Activated T-cell treated with anti-CD3 and anti-CD28 coated beads, Interleukin-2, amount 50 U/mL, for 72 hours (primary cell): Measurements from ENCODE around the gene PTPRD. TPM values are rescaled to one million over a fixed set of nuclear protein-coding genes. Genes with fewer than 3 reads are reported as not detected.

Experiments
- ATAC-seq, 2 donors: fragments of 150-1000 bp; cut with Tn5 transposase; replicated peaks in 1 of 2; 2 replicates each; pipeline ENCODE4 v1.10.0; 2021; ENCODE audit warnings: moderate library complexity in 2 of 2, mild to moderate bottlenecking in 1 of 2
- DNase-seq, 2 donors: peaks; one replicate each; pipeline ENCODE4 v3.0.0; 2021 to 2022; ENCODE audit warnings: mixed read lengths in 1 of 2
- H3K27ac Mint-ChIP-seq: one replicate; pipeline ENCODE4 v1.8.0; 2022; ENCODE audit warnings: mild to moderate bottlenecking, moderate library complexity, mixed read lengths
- H3K27me3 Mint-ChIP-seq: one replicate; pipeline ENCODE4 v1.8.0; 2022; ENCODE audit warnings: low read depth, mixed read lengths
- H3K36me3 Mint-ChIP-seq, 2 donors: one replicate each; pipeline ENCODE4 v1.8.0; 2022; ENCODE audit warnings: mixed read lengths in 2 of 2, mild to moderate bottlenecking in 1 of 2; ENCODE audit not compliant: insufficient read depth in 2 of 2
- H3K4me1 Mint-ChIP-seq: one replicate; pipeline ENCODE4 v1.8.0; 2022; ENCODE audit warnings: low read depth, mixed read lengths
- H3K4me3 Mint-ChIP-seq, 2 donors: one replicate each; pipeline ENCODE4 v1.8.0; 2022; ENCODE audit warnings: mild to moderate bottlenecking in 2 of 2, mixed read lengths in 2 of 2, moderate library complexity in 2 of 2
- H3K9me3 Mint-ChIP-seq, 2 donors: one replicate each; pipeline ENCODE4 v1.8.0; 2022; ENCODE audit warnings: mixed read lengths in 2 of 2
- total RNA-seq, 2 donors: library from RNA; stranded (reverse); gene quantifications; one replicate each; pipeline ENCODE4 v1.2.3, GENCODE V29; 2022

PTPRD gene
- total RNA-seq, 2 donors from 2014 or later: 0.44 TPM; not detected in 1

GRCh38 chr9:10000669-10001068 is 612.1 kb downstream of the PTPRD start:
- Mint-ChIP-seq H3K4me3 (no peak overlapping the region), H3K27ac (no peak overlapping the region)

GRCh38 chr9:9998491-9999287 is 614.1 kb downstream of the PTPRD start:
- H3K36me3 Mint-ChIP-seq: no peaks in the 10 kb centered on the region
- peaks cover 0 to 3% of the 10 kb centered on the region in 2 donors for H3K9me3 Mint-ChIP-seq
- H3K4me1 Mint-ChIP-seq: no peaks in the 10 kb centered on the region
- H3K27ac Mint-ChIP-seq: no peak overlapping the region
- no peak overlapping the region for H3K4me3 Mint-ChIP-seq
- DNase-seq (no peak), ATAC-seq (no peak)
- H3K27me3 Mint-ChIP-seq: no peaks in the 10 kb centered on the region

More at GRCh38 chr9:10000669-10001068, 612.1 kb downstream of the PTPRD start:
- H3K27me3 Mint-ChIP-seq: no peaks in the 10 kb centered on the region
- H3K4me1 Mint-ChIP-seq: no peaks in the 10 kb centered on the region
- DNase-seq (no peak), ATAC-seq (no peak)
- H3K9me3 Mint-ChIP-seq: peaks cover 0 to 3% of the 10 kb centered on the region in 2 donors
- H3K36me3 Mint-ChIP-seq: no peaks in the 10 kb centered on the region

GRCh38 chr9:9997585-9997984 is 615.2 kb downstream of the PTPRD start:
- no peak for ATAC-seq
- Mint-ChIP-seq H3K9me3 (peaks cover 0 to 3% of the 10 kb centered on the region in 2 donors), H3K4me3 (no peak overlapping the region), H3K4me1 (no peaks in the 10 kb centered on the region), H3K27ac (no peak overlapping the region), H3K27me3 (no peaks in the 10 kb centered on the region), H3K36me3 (no peaks in the 10 kb centered on the region)
- no peak for DNase-seq

- no peaks in the 10 kb centered on the region for H3K36me3 Mint-ChIP-seq
- H3K27me3 Mint-ChIP-seq: no peaks in the 10 kb centered on the region
- H3K4me1 Mint-ChIP-seq: no peaks in the 10 kb centered on the region
- no peak overlapping the region for H3K4me3 Mint-ChIP-seq
- no peak overlapping the region for H3K27ac Mint-ChIP-seq
- DNase-seq (no peak), ATAC-seq (no peak)
- H3K9me3 Mint-ChIP-seq: peaks cover 2 to 8% of the 10 kb centered on the region in 2 donors
Measured at GRCh38 chr9:9996259-9996658, 616.5 kb downstream of the PTPRD start.

GRCh38 chr9:9992936-9993335 is 619.9 kb downstream of the PTPRD start:
- Mint-ChIP-seq H3K27ac (no peak overlapping the region), H3K4me1 (no peaks in the 10 kb centered on the region), H3K9me3 (peaks cover 2 to 10% of the 10 kb centered on the region in 2 donors), H3K4me3 (no peak overlapping the region), H3K36me3 (no peaks in the 10 kb centered on the region), H3K27me3 (no peaks in the 10 kb centered on the region)
- DNase-seq (no peak), ATAC-seq (no peak)

- Mint-ChIP-seq H3K27ac (no peak overlapping the region), H3K36me3 (no peaks in the 10 kb centered on the region), H3K27me3 (no peaks in the 10 kb centered on the region), H3K9me3 (peaks cover 0 to 3% of the 10 kb centered on the region in 2 donors), H3K4me3 (no peak overlapping the region), H3K4me1 (no peaks in the 10 kb centered on the region)
- DNase-seq: no peak
- ATAC-seq: no peak
Measured at GRCh38 chr9:9973062-9973461, 639.7 kb downstream of the PTPRD start.

- H3K36me3 Mint-ChIP-seq: no peaks in the 10 kb centered on the region
- peaks cover 0 to 3% of the 10 kb centered on the region in 2 donors for H3K9me3 Mint-ChIP-seq
- H3K27ac Mint-ChIP-seq: no peak overlapping the region
- ATAC-seq (no peak), DNase-seq (no peak)
- no peak overlapping the region for H3K4me3 Mint-ChIP-seq
- H3K4me1 Mint-ChIP-seq: no peaks in the 10 kb centered on the region
- no peaks in the 10 kb centered on the region for H3K27me3 Mint-ChIP-seq
Measured at GRCh38 chr9:9970514-9970913, 642.3 kb downstream of the PTPRD start.

- Mint-ChIP-seq H3K4me1 (no peaks in the 10 kb centered on the region), H3K27ac (no peak overlapping the region), H3K36me3 (peaks cover 0 to 2% of the 10 kb centered on the region in 2 donors), H3K4me3 (no peak overlapping the region), H3K9me3 (peaks cover 0 to 6% of the 10 kb centered on the region in 2 donors), H3K27me3 (no peaks in the 10 kb centered on the region)
- ATAC-seq (no peak), DNase-seq (no peak)
Measured at GRCh38 chr9:9963841-9964240, 649.0 kb downstream of the PTPRD start.

GRCh38 chr9:9961934-9962333 is 650.9 kb downstream of the PTPRD start:
- H3K4me3 Mint-ChIP-seq: no peak overlapping the region
- peaks cover 0 to 2% of the 10 kb centered on the region in 2 donors for H3K36me3 Mint-ChIP-seq
- H3K27ac Mint-ChIP-seq: no peak overlapping the region
- H3K9me3 Mint-ChIP-seq: peaks cover 0 to 8% of the 10 kb centered on the region in 2 donors
- H3K4me1 Mint-ChIP-seq: no peaks in the 10 kb centered on the region
- no peaks in the 10 kb centered on the region for H3K27me3 Mint-ChIP-seq
- ATAC-seq (no peak), DNase-seq (no peak)

- peaks cover 0 to 2% of the 10 kb centered on the region in 2 donors for H3K36me3 Mint-ChIP-seq
- no peak for DNase-seq
- H3K27me3 Mint-ChIP-seq: no peaks in the 10 kb centered on the region
- no peak overlapping the region for H3K4me3 Mint-ChIP-seq
- H3K9me3 Mint-ChIP-seq: peaks cover 0 to 8% of the 10 kb centered on the region in 2 donors
- no peaks in the 10 kb centered on the region for H3K4me1 Mint-ChIP-seq
- no peak overlapping the region for H3K27ac Mint-ChIP-seq
- no peak for ATAC-seq
Measured at GRCh38 chr9:9961487-9961886, 651.3 kb downstream of the PTPRD start.

GRCh38 chr9:9951556-9952160 is 661.1 kb downstream of the PTPRD start:
- Mint-ChIP-seq H3K4me3 (no peak overlapping the region), H3K27ac (no peak overlapping the region), H3K27me3 (no peaks in the 10 kb centered on the region), H3K9me3 (no peaks in the 10 kb centered on the region), H3K36me3 (no peaks in the 10 kb centered on the region), H3K4me1 (no peaks in the 10 kb centered on the region)
- ATAC-seq (no peak), DNase-seq (no peak)

GRCh38 chr9:9950813-9951212 is 662.0 kb downstream of the PTPRD start:
- Mint-ChIP-seq H3K9me3 (no peaks in the 10 kb centered on the region), H3K27me3 (no peaks in the 10 kb centered on the region), H3K4me1 (no peaks in the 10 kb centered on the region), H3K27ac (no peak overlapping the region), H3K36me3 (no peaks in the 10 kb centered on the region), H3K4me3 (no peak overlapping the region)
- DNase-seq: no peak
- ATAC-seq: no peak

GRCh38 chr9:9949978-9950377 is 662.8 kb downstream of the PTPRD start:
- Mint-ChIP-seq H3K27ac (no peak overlapping the region), H3K4me1 (no peaks in the 10 kb centered on the region), H3K36me3 (no peaks in the 10 kb centered on the region), H3K9me3 (no peaks in the 10 kb centered on the region), H3K4me3 (no peak overlapping the region), H3K27me3 (no peaks in the 10 kb centered on the region)
- no peak for DNase-seq
- ATAC-seq: no peak
